IMR-90 (cell line): ENCODE measurements around the gene ATP9B.

Experiments
- RFX5 ChIP-seq: IDR thresholded peaks from 2 replicates; pipeline ENCODE4 v1.8.0; 2012; ENCODE audit warnings: low read depth, mild to moderate bottlenecking, low read length, moderate library complexity
- SMC3 ChIP-seq: fragments of 150-350 bp; IDR thresholded peaks from 2 replicates; pipeline ENCODE4 v1.6.1; 2016; ENCODE audit warnings: low read depth, mild to moderate bottlenecking, antibody characterized with exemption, low read length, moderate library complexity

GRCh38 chr18:79386547-79386946 is 317.4 kb downstream of the ATP9B start:
- TF ChIP-seq SMC3, result no peak
- no peak for TF ChIP-seq RFX5
